ENCODE data around the gene JAML.

The JAML gene

GRCh38 chr11:118215262-118215661, 9.5 kb downstream of the JAML start:
- FAIRE-seq, result no peak

- no peak for FAIRE-seq
Measured at GRCh38 chr11:118214210-118214914, 10.4 kb downstream of the JAML start.

GRCh38 chr11:118213781-118214180, 11.0 kb downstream of the JAML start:
- no peak for FAIRE-seq

GRCh38 chr11:118213201-118213600, 11.6 kb downstream of the JAML start:
- no peak for FAIRE-seq

GRCh38 chr11:118212781-118213191, 12.0 kb downstream of the JAML start:
- no peak for FAIRE-seq

- no peak for FAIRE-seq
Measured at GRCh38 chr11:118212131-118212725, 12.6 kb downstream of the JAML start.

GRCh38 chr11:118211006-118211405, 13.8 kb downstream of the JAML start:
- no peak for FAIRE-seq

- no peak for FAIRE-seq
Measured at GRCh38 chr11:118210323-118210722, 14.5 kb downstream of the JAML start.

GRCh38 chr11:118209033-118209432, 15.8 kb downstream of the JAML start:
- no peak for FAIRE-seq

GRCh38 chr11:118207079-118207478, 17.7 kb downstream of the JAML start:
- FAIRE-seq, result no peak

- no peak for FAIRE-seq
Measured at GRCh38 chr11:118206391-118207031, 18.3 kb downstream of the JAML start.

GRCh38 chr11:118205606-118206378, 19.0 kb downstream of the JAML start:
- no peak for FAIRE-seq

GRCh38 chr11:118202599-118203422, 22.0 kb downstream of the JAML start:
- FAIRE-seq, result no peak

- FAIRE-seq, result no peak
Measured at GRCh38 chr11:118201966-118202365, 22.8 kb downstream of the JAML start.

- FAIRE-seq, result no peak
Measured at GRCh38 chr11:118200901-118201680, 23.7 kb downstream of the JAML start.

GRCh38 chr11:118200497-118200896, 24.3 kb downstream of the JAML start:
- FAIRE-seq, result no peak

- no peak for FAIRE-seq
Measured at GRCh38 chr11:118199135-118199534, 25.7 kb downstream of the JAML start.

- no peak for FAIRE-seq
Measured at GRCh38 chr11:118198370-118198769, 26.4 kb downstream of the JAML start.

GRCh38 chr11:118194835-118195627, 29.8 kb downstream of the JAML start:
- FAIRE-seq, result peak; percentile 95

GRCh38 chr11:118193910-118194566, 30.8 kb downstream of the JAML start:
- FAIRE-seq, result no peak

Measured in islet of Langerhans (tissue), 1 donor.